Measurements from ENCODE around the gene AP1G2.

GRCh38 chr14:23528555-23528954 lies 39.0 kb downstream of the AP1G2 start:
- no peak for TF ChIP-seq CTCF (IDR thresholded peaks at IDR 0.05)
- TF ChIP-seq POLR2A (IDR thresholded peaks at IDR 0.05): no peak

Data from body of pancreas (tissue), 4 donors.